Cortex of kidney (tissue), 1 donor: ENCODE data around the gene GATA5.

Source experiments
- DNase-seq: peaks from one replicate; lab custom pipeline; 2025; lab: John Stamatoyannopoulos, UW

GATA5 gene

GRCh38 chr20:62415354-62416111, 60.3 kb downstream of the GATA5 start:
- no peak for DNase-seq

- no peak for DNase-seq
These were observed 61.8 kb downstream of the GATA5 start for GRCh38 chr20:62413896-62414481.
